ENCODE data around the gene ZBTB46. TPM values are rescaled to one million over a fixed set of nuclear protein-coding genes. Genes with fewer than 3 reads are reported as not detected.

The ZBTB46 gene
- total RNA-seq, 6 experiments from 2014 or later: 0.38 to 1.1 (median 0.64) TPM

DNA sequence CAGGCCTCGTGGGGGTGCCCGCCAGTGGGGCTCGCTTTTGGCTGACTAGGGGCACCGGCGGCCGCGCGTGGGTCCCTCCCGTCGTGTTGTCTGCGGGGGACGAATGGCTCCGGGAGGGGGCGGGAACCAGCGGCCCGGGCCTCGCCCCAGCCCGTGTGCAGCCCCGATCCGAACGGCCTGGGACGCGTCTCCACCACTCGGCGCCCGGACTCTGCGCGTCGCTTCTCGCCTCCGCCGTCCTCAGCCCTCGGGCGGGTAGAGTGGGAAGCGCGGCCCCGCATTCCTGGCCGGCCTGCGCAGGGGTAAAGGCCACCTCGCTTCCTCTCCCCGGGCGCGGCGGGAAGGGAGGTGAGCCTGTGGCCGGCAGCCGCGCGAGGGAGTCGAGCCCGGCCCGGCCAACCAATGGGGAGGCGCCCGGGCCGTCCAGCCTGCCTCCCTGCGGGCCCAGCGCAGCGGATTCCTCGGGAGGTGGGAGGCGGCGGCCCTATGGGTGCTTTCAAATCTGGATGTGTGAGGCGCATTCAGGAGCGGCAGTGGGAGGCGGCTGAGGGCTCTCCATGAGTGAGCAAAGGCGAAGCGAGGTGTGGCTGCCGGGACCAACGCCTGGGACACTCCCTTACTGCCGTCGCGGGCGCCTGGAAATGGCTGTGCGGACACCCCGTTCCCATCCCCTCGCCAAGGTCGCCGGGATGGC is 1.1 kb upstream of the ZBTB46 start:
- H3K9me3 Mint-ChIP-seq: no peaks in the 10 kb centered on the region
- H3K27me3 Mint-ChIP-seq (ENCODE audit: insufficient read depth): peaks cover 10% of the 10 kb centered on the region
- no peak overlapping the region for H3K27ac Mint-ChIP-seq
- TF ChIP-seq, protein P1, sequence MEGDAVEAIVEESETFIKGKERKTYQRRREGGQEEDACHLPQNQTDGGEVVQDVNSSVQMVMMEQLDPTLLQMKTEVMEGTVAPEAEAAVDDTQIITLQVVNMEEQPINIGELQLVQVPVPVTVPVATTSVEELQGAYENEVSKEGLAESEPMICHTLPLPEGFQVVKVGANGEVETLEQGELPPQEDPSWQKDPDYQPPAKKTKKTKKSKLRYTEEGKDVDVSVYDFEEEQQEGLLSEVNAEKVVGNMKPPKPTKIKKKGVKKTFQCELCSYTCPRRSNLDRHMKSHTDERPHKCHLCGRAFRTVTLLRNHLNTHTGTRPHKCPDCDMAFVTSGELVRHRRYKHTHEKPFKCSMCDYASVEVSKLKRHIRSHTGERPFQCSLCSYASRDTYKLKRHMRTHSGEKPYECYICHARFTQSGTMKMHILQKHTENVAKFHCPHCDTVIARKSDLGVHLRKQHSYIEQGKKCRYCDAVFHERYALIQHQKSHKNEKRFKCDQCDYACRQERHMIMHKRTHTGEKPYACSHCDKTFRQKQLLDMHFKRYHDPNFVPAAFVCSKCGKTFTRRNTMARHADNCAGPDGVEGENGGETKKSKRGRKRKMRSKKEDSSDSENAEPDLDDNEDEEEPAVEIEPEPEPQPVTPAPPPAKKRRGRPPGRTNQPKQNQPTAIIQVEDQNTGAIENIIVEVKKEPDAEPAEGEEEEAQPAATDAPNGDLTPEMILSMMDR (IDR thresholded peaks at IDR 0.05): no peak
- peaks cover 25% of the 10 kb centered on the region for H3K4me1 Mint-ChIP-seq (ENCODE audit: low read depth)
- peaks cover 5% of the 10 kb centered on the region; the same call in 1 of the 2 replicates for H3K36me3 Mint-ChIP-seq (ENCODE audit: low read depth)
- H3K4me3 Mint-ChIP-seq: no peak overlapping the region
- no peak for DNase-seq

DNA sequence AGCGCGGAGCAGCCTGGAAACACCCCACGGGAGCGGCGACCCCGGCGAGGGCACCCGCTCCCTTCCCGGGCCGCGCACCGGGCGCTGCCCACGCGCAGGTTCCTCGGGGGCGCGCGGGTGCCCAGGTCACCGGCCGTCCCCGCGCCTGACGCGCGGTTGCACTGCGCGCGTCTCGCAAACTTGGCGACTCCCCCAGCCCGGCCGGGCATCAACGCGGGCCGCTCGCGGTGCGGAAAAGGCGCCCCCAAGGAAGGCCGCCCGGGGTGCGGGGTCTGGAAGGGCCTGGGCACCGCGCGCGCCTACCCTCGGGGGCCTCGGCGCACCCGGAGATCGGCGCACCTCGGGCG is 555 bp upstream of the ZBTB46 start:
- peaks cover 5% of the 10 kb centered on the region; the same call in 1 of the 2 replicates for H3K36me3 Mint-ChIP-seq (ENCODE audit: low read depth)
- H3K4me1 Mint-ChIP-seq (ENCODE audit: low read depth): peaks cover 30% of the 10 kb centered on the region
- no peak overlapping the region for H3K27ac Mint-ChIP-seq
- DNase-seq: no peak
- H3K27me3 Mint-ChIP-seq (ENCODE audit: insufficient read depth): peaks cover 15% of the 10 kb centered on the region
- no peaks in the 10 kb centered on the region for H3K9me3 Mint-ChIP-seq
- TF ChIP-seq, protein P1 (IDR thresholded peaks at IDR 0.05): no peak
- no peak overlapping the region for H3K4me3 Mint-ChIP-seq

DNA sequence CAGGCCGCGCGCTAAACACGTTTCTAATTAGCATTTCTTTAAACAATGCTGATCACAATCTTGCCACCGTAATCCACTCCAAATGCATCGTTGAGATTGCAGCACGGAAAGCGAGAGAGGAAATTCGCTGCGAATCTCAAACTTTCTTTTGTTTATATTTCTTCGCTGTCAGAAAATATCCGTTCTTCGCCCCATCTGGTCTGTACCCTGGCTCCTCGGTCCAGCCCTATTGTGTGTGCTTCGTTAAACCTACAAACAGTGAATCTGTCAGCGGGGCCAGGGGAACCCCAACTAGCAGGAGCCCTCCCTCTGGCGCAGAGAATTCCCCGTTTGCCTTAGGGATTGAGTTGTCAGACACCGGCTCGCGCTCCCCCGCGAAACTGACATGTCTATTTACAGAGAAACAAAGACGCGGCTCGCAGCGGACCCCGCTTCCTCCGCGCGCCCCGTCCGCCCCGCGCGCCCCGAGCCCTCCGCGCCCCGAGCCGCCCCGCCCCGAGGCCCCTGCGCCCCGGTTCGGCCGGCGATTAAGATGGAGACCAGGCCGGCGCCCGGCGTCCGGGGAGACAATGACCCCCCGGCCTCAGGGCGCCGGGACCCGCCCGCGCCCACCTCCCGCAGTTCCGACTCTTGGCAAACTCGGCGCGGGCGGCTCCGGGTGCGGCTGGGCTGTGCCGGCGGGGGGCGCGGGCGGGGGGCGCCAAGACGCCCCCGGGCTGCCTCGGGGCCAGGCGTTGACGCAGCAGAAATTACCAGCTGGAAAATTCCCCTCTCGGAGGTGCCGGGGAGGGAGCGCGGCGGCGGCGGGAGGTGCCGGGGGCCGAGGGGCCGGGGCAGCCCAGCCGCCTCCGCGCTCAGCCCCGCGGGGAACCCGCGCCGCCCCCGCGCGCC is 874 bp downstream of the ZBTB46 start:
- Mint-ChIP-seq H3K4me3 (peak overlapping the region; percentile 77), H3K27me3 (ENCODE audit: insufficient read depth) (peaks cover 15% of the 10 kb centered on the region), H3K36me3 (ENCODE audit: low read depth) (peaks cover 5% of the 10 kb centered on the region; the same call in 1 of the 2 replicates), H3K27ac (no peak overlapping the region), H3K9me3 (no peaks in the 10 kb centered on the region), H3K4me1 (ENCODE audit: low read depth) (peaks cover 30% of the 10 kb centered on the region)
- TF ChIP-seq, protein P1 (IDR thresholded peaks at IDR 0.05): no peak
- DNase-seq: no peak

DNA sequence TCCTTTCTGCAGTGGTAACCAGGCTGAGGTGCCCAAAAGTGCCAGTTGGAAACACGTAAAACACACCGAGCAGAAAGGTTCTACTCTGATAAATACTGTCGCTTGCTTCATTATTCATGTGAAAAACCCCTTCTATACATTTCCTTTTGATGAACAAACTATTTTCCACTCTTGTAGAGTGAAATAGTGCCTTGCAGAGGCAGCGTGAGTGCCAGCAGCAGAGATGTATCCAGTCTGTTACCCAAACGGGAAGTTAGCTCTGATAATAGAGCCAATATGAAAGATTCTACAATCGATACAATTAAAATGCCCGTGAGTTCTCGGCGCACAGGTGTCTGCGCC is 1.5 kb downstream of the ZBTB46 start:
- Mint-ChIP-seq H3K4me1 (ENCODE audit: low read depth) (peaks cover 27% of the 10 kb centered on the region), H3K27me3 (ENCODE audit: insufficient read depth) (peaks cover 15% of the 10 kb centered on the region), H3K4me3 (peak overlapping the region; percentile 77), H3K36me3 (ENCODE audit: low read depth) (peaks cover 5% of the 10 kb centered on the region; the same call in 1 of the 2 replicates), H3K9me3 (no peaks in the 10 kb centered on the region), H3K27ac (no peak overlapping the region)
- no peak for DNase-seq
- TF ChIP-seq, protein P1 (IDR thresholded peaks at IDR 0.05): no peak

DNA sequence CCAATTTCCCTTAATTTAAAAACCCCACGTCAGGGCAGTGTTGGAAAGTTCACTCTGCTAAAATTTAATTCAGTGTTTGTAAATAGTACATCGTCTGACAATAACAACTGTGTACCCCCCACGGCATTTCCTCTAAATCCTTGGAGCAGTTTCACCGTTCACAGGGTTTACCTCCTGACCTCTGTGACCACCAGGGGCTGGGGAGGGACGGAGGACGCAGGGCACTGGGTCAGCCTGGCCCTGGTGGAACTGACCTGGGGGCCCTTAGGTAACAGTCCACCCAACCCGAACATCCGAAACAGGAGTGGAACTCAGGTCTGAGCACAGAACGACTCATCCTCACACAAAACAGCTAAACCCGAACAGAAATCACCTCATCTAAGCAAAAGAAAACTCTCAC is 2.1 kb downstream of the ZBTB46 start:
- Mint-ChIP-seq H3K4me3 (no peak overlapping the region), H3K4me1 (ENCODE audit: low read depth) (peaks cover 21% of the 10 kb centered on the region), H3K9me3 (no peaks in the 10 kb centered on the region), H3K27ac (no peak overlapping the region), H3K27me3 (ENCODE audit: insufficient read depth) (peaks cover 15% of the 10 kb centered on the region), H3K36me3 (ENCODE audit: low read depth) (peaks cover 5% of the 10 kb centered on the region; the same call in 1 of the 2 replicates)
- TF ChIP-seq, protein P1 (IDR thresholded peaks at IDR 0.05): peak; percentile 17; the same call in 1 of the 2 replicates
- DNase-seq: no peak
